NAMALWA (cell line): ENCODE data around the gene RAB20.
"Not testable (repeated sequence)": the region's sequence is repeated elsewhere in the genome, so short reads cannot be mapped to it uniquely, and the experiment has no call there.

Experiments
- DNase-seq: peaks from one replicate; pipeline ENCODE4 v3.0.0-alpha.2; 2015; ENCODE audit warnings: low spot score

RAB20 gene

DNA sequence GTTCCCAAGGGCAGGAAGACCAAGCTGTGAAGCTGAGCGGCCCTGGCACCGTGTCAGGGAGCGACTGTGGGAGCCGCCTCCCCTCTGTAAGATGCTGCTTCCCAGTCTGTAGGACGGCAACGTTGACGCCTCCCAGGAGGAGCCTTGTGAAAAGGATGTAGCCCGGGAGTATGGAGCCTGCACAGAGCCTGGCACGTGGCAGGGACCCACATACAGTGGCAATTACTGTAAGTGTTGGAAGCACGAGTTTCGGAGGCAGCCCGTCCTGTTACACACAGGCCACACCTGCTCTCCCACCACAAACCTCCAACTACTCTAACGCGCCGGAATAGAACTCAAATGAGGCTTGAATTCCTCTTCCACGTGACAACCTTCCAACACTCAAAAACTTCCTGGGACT, 6.6 kb downstream of the RAB20 start:
- no peak for DNase-seq

DNA sequence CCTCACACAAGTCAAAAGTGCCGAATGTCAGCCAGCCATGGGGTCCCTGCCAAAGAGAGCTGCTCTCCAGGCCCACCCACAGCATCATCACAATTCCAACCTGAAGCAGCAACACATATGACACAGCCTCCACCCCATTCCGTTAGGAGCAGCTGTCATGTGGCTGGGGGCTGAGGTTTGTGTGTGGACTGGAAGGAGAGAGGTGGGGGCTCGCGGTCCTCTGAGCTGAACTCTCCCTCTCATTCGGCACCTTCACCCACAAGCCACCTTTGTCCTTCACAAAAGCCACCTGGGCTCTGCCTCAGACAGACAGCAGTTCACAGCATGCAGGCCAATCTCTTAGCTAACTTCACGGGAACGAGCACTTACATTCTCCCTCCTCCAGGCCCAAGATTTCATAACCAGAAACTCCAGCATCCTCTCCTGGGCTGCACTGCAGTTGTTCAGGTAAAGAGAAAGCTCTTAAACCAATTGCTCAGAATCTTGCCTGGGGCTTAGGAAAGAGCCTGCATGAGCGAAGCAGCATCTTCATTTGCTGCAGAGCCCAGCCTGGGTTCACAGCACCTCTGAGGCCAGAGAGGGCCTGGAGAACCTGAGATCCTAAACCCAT, 7.2 kb downstream of the RAB20 start:
- no peak for DNase-seq

DNA sequence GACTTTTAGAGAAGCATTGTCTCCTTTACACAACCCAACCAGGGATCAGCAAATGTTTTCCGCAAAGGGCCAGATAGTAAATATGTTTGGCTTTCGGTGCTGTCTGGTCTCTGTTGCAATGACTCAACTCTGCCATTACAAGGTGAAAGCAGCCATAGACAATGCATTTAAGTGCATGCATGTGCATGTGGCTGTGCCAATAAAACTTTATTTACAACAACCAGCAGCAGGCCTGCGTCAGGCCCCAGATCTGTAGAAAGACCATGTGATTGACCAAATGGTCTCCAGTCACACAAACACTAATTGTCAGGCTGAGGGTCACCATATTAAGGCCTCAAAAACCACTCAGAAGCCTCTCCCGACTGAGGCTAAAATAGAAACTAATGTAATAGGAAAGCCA, 8.1 kb downstream of the RAB20 start:
- peak; percentile 39 for DNase-seq

DNA sequence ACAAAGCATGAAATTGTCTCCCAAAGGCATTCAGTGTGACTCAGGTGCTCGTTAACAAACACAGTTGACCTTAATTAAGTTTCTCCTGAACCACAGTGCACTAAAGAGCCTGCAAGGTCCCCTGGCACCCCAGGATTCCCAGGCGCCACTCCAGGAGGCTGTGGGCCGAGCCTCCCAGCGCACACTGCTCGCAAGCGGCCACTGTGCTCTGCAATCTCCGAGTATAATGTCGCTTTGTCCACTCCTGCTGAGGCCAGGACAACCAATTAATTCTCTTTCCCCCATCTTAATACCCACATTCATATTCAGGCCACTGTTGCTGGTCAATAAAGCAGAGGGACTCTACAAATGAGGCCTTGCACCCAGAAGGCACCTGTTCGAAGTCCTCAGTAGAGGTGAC, 8.8 kb downstream of the RAB20 start:
- no peak for DNase-seq

DNA sequence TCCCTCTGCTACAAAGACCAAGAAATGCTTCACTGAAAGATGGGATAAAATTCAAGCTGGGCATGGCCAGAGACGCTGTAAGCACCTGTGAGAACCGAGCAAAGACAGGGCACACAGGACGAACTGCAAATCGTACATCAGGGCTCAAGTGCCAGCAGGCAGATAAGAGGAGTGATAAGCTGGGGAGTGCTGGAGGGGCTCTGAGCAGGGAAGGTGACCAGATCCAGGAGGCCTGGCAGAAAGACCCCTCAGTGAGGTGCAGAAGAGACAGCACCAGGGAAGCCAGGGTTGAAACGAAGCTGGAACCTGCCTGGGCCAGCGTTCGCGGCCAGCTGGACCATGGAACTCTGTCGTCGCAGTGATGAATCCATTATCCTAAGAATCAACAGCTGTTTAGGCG, 10.2 kb downstream of the RAB20 start:
- DNase-seq: no peak

DNA sequence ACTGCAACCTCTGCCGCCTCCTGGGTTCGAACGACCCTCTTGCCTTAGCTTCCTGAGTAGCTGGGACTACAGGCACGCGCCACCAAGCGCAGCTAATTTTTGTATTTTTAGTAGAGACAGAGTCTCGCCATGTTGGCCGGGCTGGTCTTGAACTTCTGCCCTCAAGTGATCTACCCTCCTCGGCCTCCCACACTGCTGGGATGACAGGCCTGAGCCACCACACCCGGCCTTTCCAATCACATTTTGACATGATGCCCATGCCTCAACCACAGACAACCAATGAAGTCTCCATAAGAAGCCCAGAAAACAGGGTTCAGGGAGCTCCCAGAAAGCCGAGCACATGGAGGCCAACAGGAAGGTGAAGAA, 11.7 kb downstream of the RAB20 start:
- DNase-seq: no peak

DNA sequence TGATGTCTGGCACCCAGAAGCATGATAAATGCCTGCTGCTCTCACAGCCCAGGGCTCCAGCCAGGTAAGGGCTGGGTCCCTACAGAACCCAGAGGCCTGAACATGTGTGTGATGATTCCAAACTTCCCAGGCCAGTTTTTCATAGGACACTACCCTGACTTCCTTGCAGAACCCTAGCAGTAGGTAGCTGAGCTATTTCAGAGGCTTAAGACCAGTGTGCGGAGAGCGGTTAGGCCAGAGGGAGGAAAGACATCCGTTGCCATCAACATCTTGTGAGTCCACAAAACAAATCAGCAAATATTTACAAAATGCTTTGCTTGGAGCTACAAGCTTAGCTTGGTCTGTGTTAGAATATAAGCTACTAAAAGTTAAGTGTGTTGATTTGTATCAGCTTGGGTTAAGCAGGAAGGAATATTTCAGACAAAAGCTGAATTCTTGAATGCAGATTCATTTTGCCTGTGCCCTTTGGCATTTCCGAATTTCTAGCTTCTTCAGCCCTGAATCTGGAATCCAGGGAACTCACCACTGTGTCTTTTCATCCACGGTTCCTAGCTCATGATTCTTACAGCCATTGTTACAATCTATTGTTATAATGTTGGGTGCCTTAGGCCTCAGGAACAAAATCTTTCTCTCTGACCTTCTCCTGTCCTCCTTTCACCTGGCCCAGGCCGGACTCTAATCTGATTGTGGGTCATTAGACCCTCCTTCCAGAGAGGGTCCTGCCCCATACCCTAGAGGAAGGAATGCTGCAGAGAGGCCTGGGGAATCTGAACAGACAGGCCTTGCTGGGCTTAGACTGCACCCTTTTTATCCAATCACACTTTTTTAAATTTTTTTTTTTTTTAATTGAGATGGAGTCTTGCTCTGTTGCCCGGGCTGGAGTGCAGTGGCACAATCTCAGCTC, 12.4 kb downstream of the RAB20 start:
- DNase-seq: no peak

DNA sequence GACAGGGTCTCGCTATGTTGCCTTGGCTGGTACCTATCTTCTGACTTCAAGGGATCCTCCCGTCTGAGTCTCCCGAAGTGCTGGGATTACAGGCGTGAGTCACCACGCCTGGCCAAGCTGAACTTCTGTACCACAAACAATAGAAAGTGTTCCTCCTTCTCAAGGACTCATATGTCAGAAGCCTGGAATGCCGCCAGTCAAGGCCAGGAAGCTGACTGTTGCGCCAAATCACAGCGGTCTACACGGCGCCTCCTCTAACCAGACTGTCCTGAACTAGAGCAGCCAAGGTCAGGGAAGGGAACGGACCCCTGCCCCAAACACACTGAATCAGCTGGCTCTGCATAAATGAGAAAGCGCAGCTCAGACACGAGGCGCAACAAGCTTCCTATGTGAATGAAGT, 14.6 kb downstream of the RAB20 start:
- DNase-seq: no peak

DNA sequence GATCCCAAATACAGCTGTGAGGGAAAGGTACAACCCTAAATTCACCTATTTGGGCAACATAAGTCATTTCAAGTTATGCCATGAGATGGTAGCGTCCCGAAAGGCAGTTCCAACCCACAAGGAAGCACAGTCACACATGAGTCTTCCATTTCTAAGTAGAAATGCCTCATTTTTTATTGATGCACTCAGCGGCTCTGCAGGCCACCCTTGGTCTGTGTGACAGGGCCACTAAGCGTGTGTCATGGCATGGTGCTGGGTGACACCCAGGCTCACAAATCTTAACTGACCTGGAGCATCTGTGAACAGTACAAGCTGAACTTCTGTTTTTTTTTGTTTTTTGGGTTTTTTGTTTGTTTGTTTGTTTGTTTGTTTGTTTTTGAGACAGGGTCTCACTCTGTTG, 15.1 kb downstream of the RAB20 start:
- DNase-seq: no peak

DNA sequence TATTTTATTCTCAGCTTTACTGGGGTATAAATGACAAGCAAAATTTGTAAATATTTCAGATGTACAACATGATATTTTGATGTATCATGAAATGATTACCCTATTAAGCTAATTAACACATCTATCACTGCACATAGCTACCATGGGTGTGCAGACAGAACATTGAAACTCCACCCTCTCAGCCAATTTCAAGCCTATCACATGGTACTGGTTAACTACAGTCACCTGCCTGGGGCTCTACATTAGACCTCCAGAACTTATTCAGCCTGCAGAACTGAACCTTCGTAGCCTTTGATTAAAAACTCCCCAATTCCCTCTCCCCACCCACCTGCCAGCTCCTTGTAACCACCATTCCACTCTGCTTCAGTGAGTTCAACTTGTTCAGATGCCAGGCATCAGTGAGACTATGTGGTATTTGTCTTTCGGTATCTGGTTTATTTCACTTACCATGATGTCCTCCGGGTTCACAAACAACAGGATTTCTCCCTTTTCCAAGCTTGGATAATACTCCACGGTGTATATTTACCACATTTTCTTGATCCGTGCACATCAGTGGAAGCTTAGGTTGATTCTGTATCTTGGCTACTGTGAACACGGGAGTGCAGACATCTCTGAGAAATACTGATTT, 19.2 kb downstream of the RAB20 start:
- DNase-seq: no peak

DNA sequence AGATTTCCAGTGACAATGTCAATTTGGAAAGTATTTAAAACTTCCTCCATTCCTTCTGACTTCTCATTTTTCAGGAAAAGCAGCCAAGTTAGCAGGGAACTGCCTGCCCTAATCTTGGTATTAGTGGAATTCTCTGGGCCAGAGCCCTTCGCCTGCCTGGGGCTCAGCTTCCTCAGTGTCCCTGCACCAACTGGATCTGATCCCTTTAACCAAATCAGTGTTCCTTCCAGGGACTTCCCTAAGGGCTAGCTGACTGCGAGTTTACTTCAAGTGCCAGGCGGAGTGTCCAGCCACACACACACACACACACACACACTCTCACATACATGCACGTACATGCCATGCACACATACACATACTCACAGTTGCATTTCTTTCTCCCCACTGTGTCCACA, 20.0 kb downstream of the RAB20 start:
- no peak for DNase-seq

DNA sequence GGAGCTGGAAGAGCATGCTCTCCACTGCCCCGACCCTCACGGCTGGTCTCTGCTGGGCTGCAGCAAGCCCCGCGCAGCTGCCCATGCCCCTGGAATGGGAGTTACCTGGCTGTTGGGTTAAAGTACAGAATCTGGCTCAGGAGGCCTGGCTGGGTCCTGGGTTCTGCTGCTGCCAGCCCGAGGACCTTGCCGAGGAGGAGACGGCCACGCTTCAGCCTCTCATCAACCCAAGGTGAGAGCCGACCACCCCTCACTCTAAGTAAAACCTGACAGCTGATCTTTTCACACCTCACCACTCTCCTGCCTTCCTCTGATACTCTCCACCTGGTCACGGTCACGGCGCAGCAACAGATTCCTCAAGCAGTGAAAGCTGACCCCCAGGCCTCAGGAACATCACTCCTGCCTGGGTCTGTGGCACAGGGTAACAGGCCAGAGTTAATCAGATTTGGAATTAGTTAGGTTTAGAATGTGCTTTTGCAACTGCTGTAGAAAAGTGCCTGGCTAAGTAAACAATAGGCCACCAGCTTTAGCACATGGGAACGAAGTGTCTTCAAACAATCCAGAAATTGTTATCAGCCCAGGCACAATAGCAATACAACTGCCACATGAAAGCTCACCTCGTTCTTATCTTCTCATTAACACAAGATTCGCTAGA, 20.5 kb downstream of the RAB20 start:
- DNase-seq: no peak

DNA sequence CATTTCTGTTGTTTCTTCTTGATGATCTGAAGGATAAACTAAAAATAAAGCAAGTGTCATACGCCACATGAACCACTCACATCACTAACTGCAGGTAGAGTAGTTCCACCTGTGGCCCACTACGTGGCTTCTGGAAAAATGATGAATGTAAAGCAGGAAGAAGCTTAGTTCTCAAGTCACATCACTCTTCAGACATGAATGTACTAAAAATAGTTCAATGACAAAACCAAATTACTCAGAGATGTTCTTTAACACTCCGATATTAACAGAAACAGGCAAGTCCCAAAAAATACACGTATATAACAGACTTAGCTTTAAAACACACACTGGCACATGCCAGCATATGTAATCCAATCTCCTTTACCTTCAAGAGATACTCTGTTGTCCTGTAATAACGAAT, 21.6 kb downstream of the RAB20 start:
- no peak for DNase-seq

DNA sequence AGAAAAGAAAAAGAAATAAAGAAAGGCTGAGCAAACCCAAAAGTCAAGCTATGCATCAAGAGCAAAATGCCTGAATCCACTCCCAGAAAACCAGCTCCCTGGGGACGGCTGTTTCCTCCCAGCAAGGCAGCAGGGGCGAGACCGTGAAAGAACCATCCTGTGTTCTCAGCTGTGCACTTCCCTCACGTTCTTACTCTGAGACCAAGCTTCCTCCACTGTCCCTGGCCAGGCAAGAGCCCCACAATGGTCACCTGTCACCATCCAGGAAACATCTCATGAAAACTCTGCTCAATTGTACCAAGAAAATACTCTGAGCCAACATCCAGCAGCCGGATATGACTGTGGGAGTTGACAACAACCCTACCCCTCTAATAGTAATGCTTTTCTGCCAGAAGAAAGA, 22.9 kb downstream of the RAB20 start:
- DNase-seq: no peak

DNA sequence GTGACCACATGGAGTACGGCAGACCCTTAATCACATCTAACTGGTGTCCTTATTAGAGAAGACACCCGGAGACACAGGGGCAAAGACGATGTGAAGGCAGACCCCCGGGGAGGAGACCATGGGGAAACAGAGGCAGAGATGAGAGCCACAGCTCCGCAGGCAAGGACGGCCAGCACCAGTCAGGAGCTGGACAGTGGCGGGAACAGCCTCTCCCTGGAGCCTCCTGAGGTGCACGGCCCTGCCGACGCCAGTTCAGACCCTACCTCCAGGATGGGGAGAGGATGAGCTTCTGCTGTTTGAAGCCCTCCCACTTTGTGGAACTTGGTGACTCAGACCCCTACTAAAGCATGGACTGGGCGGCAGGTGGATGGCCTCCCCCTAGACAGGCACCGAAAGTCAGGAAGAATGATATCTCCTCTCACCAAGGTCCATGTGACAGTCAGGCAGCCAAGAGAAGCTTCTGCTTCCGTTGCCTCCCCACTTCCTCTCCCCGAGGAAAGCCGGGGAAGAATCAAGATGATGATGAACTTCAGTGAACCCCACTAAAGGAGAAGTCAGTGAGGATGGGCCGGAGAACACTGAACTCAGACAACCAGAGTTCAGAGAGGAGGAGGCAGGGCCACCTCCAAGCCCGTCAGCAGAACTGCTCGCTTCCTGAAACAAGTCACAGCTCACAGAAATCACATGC, 25.4 kb downstream of the RAB20 start:
- no peak for DNase-seq

DNA sequence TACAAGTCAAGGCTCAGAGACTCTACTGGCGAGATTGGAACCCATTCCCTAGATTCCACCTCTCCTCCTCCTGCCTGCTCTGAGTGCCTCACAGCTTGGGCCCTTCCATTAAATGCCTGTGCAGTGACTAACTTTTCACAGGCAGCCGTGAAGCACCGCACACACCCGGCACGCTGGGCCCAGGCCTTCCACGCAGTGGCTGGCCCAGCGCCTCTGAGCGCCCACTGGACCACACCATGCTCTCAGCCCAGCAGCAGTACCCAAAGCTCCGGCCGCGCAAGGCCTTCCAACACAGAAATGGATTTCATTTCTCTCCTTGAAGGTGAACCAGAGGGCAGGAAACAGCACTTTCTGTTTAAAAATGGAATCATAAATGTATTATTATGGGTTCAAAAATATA, 26.0 kb downstream of the RAB20 start:
- no peak for DNase-seq

DNA sequence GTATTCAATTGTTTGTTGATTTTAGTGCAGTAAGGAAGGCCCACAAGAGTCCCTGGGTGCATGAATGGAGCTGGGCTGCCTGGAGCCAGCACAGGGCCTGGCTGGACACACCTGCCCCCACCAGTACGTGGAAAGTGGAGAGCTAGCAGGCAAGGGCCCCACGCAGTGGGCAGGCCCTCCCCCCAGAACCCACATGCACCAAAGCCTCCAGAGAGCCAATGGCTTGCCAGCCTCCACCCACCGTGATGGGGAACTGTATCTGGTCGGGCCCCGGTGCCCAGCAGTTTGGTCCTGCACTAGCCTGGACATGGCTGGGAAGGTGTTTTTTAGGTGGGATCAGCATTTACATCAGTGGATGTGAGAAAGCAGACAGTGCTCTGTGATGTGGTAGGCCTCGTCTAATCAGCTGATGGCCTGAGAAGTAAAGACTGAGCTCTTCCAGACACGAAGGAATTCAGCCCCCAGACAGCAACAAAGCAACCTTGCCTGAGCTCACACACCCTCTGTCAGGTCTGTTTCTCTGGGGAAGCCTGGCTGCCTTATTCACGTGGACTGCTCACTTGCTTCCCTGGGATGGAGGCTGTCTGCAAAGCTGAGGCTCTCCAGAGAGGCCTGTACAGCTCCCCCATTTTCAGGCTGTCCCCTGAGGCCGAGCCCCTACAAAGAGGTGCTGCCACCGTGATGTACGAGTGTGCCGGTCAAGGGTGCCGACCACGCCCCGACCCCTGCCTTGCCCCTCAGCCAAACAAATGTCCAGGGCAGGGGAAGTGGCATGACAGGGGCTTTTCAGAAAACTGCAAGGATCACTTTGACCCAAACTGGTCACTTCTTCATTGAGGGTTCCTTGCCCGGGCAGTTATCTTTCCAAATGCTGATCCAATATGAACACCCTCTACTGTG, 27.5 kb downstream of the RAB20 start:
- no peak for DNase-seq

DNA sequence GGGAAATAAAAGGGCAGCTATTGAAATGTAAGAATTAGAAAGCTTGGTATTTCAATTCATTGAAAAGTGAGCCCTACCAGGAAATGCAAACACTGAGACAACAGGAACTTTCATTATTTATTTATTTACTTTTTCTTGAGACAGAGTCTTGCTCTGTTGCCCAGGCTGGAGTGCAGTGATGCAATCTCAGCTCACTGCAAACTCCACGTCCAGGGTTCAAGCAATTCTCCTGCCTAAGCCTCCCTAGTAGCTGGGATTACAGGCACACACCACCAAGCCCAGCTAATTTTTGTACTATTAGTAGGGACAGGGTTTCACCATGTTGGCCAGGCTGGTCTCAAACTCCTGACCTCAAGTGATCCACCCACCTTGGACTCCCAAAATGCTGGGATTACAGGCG, 29.3 kb downstream of the RAB20 start:
- not testable (repeated sequence) for DNase-seq

DNA sequence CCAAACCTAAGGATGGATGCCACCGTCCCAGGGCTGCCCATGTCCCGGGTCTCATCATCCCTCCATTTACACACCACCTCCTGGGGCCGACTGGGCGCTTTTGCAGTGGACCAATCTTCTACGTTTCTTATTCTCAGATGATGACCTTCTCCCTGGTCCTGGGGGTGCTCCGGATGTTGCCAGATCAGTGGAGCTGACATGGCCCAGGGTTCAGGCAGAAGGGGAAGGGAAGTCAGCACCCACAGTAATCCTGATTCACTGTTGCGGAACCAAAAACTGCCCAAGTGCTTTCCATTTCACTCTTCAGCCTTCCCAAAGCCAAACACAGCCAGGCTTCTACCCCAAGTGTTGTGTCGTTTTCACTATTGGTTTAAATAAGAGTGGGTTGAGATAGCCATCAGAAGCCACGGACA, 29.8 kb downstream of the RAB20 start:
- no peak for DNase-seq

DNA sequence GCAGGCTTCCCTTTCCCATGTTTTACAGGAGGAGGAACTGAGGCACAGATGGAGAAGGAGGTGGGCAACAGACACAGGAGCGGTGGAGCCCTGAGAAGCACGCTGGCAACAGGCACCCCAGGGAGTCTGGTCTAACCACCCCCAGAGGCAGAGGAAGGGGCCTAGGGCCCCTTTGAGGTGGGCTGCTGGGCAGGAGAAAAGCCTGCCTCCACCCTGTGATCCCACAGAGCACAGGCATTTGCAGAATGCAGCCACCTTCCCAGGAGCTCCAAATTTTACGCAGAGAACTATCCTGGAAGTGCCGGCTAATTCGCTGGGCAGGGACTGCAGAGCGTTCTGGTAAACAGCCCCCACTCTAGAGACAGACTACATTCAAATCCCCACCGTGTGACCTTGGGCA, 30.4 kb downstream of the RAB20 start:
- DNase-seq: no peak
